ENCODE measurements around the gene EDARADD.
"Not testable (repeated sequence)": the region's sequence is repeated elsewhere in the genome, so short reads cannot be mapped to it uniquely, and the experiment has no call there.

The EDARADD gene

GRCh38 chr1:236465231-236465958, 71.3 kb downstream of the EDARADD start:
- TF ChIP-seq JUND (IDR thresholded peaks at IDR 0.05; ENCODE audit: low read depth), result no peak
- DNase-seq (ENCODE audit: low read depth in 1 of 2, low spot score in 1 of 2), result no peak
- in situ Hi-C loops (cut with HindIII; ENCODE audit: low pct_unique_long_range_greater_than_20kb, low sequenced_read_pairs), result no loop called here

GRCh38 chr1:236465959-236466303, 71.8 kb downstream of the EDARADD start:
- in situ Hi-C loops (cut with HindIII; ENCODE audit: low pct_unique_long_range_greater_than_20kb, low sequenced_read_pairs), result no loop called here
- no peak for DNase-seq (ENCODE audit: low read depth in 1 of 2, low spot score in 1 of 2)
- no peak for TF ChIP-seq JUND (IDR thresholded peaks at IDR 0.05; ENCODE audit: low read depth)

- TF ChIP-seq JUND (IDR thresholded peaks at IDR 0.05; ENCODE audit: low read depth), result no peak
- in situ Hi-C loops (cut with HindIII; ENCODE audit: low pct_unique_long_range_greater_than_20kb, low sequenced_read_pairs), result no loop called here
- DNase-seq (ENCODE audit: low read depth in 1 of 2, low spot score in 1 of 2), result no peak
Measured at GRCh38 chr1:236467327-236467641, 73.2 kb downstream of the EDARADD start.

GRCh38 chr1:236468625-236469024, 74.5 kb downstream of the EDARADD start:
- no peak for TF ChIP-seq JUND (IDR thresholded peaks at IDR 0.05; ENCODE audit: low read depth)
- in situ Hi-C loops (cut with HindIII; ENCODE audit: low pct_unique_long_range_greater_than_20kb, low sequenced_read_pairs), result no loop called here
- DNase-seq (ENCODE audit: low read depth in 1 of 2, low spot score in 1 of 2), result no peak

GRCh38 chr1:236469466-236469865, 75.4 kb downstream of the EDARADD start:
- in situ Hi-C loops (cut with HindIII; ENCODE audit: low pct_unique_long_range_greater_than_20kb, low sequenced_read_pairs), result no loop called here
- DNase-seq (ENCODE audit: low read depth in 1 of 2, low spot score in 1 of 2), result no peak
- no peak for TF ChIP-seq JUND (IDR thresholded peaks at IDR 0.05; ENCODE audit: low read depth)

- DNase-seq (ENCODE audit: low read depth in 1 of 2, low spot score in 1 of 2), result no peak
- TF ChIP-seq JUND (IDR thresholded peaks at IDR 0.05; ENCODE audit: low read depth), result no peak
- in situ Hi-C loops (cut with HindIII; ENCODE audit: low pct_unique_long_range_greater_than_20kb, low sequenced_read_pairs), result no loop called here
Measured at GRCh38 chr1:236471096-236471495, 77.0 kb downstream of the EDARADD start.

GRCh38 chr1:236471653-236472052, 77.6 kb downstream of the EDARADD start:
- no peak for DNase-seq (ENCODE audit: low read depth in 1 of 2, low spot score in 1 of 2)
- in situ Hi-C loops (cut with HindIII; ENCODE audit: low pct_unique_long_range_greater_than_20kb, low sequenced_read_pairs), result no loop called here
- TF ChIP-seq JUND (IDR thresholded peaks at IDR 0.05; ENCODE audit: low read depth), result no peak

- in situ Hi-C loops (cut with HindIII; ENCODE audit: low pct_unique_long_range_greater_than_20kb, low sequenced_read_pairs), result no loop called here
- DNase-seq (ENCODE audit: low read depth in 1 of 2, low spot score in 1 of 2), result no peak
Measured at GRCh38 chr1:236472850-236473788, 79.0 kb downstream of the EDARADD start.

GRCh38 chr1:236476019-236476418, 81.9 kb downstream of the EDARADD start:
- in situ Hi-C loops (cut with HindIII; ENCODE audit: low pct_unique_long_range_greater_than_20kb, low sequenced_read_pairs), result no loop called here
- no peak for DNase-seq (ENCODE audit: low read depth in 1 of 2, low spot score in 1 of 2)
- no peak for TF ChIP-seq JUND (IDR thresholded peaks at IDR 0.05; ENCODE audit: low read depth)

More at GRCh38 chr1:236472850-236473788, 79.0 kb downstream of the EDARADD start:
- TF ChIP-seq JUND (IDR thresholded peaks at IDR 0.05; ENCODE audit: low read depth), result no peak

GRCh38 chr1:236480758-236481436, 86.8 kb downstream of the EDARADD start:
- no peak for DNase-seq (ENCODE audit: low read depth in 1 of 2, low spot score in 1 of 2)
- in situ Hi-C loops (cut with HindIII; ENCODE audit: low pct_unique_long_range_greater_than_20kb, low sequenced_read_pairs), result no loop called here

GRCh38 chr1:236484310-236484971, 90.4 kb downstream of the EDARADD start:
- in situ Hi-C loops (cut with HindIII; ENCODE audit: low pct_unique_long_range_greater_than_20kb, low sequenced_read_pairs), result no loop called here
- DNase-seq (ENCODE audit: low read depth in 1 of 2, low spot score in 1 of 2), result no peak
- TF ChIP-seq JUND (IDR thresholded peaks at IDR 0.05; ENCODE audit: low read depth), result no peak

More at GRCh38 chr1:236480758-236481436, 86.8 kb downstream of the EDARADD start:
- TF ChIP-seq JUND (IDR thresholded peaks at IDR 0.05; ENCODE audit: low read depth), result no peak

- no peak for TF ChIP-seq JUND (IDR thresholded peaks at IDR 0.05; ENCODE audit: low read depth)
- DNase-seq (ENCODE audit: low read depth in 1 of 2, low spot score in 1 of 2), result no peak
- in situ Hi-C loops (cut with HindIII; ENCODE audit: low pct_unique_long_range_greater_than_20kb, low sequenced_read_pairs), result no loop called here
Measured at GRCh38 chr1:236486356-236487002, 92.4 kb downstream of the EDARADD start.

- DNase-seq (ENCODE audit: low read depth in 1 of 2, low spot score in 1 of 2); in situ Hi-C loops (cut with HindIII; ENCODE audit: low pct_unique_long_range_greater_than_20kb, low sequenced_read_pairs): not testable (repeated sequence)
Measured at GRCh38 chr1:236489161-236489560, 95.1 kb downstream of the EDARADD start.

All from T47D (cell line).